ENCODE data around the gene SEMA4C.

The SEMA4C gene, protein sequence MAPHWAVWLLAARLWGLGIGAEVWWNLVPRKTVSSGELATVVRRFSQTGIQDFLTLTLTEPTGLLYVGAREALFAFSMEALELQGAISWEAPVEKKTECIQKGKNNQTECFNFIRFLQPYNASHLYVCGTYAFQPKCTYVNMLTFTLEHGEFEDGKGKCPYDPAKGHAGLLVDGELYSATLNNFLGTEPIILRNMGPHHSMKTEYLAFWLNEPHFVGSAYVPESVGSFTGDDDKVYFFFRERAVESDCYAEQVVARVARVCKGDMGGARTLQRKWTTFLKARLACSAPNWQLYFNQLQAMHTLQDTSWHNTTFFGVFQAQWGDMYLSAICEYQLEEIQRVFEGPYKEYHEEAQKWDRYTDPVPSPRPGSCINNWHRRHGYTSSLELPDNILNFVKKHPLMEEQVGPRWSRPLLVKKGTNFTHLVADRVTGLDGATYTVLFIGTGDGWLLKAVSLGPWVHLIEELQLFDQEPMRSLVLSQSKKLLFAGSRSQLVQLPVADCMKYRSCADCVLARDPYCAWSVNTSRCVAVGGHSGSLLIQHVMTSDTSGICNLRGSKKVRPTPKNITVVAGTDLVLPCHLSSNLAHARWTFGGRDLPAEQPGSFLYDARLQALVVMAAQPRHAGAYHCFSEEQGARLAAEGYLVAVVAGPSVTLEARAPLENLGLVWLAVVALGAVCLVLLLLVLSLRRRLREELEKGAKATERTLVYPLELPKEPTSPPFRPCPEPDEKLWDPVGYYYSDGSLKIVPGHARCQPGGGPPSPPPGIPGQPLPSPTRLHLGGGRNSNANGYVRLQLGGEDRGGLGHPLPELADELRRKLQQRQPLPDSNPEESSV

GRCh38 chr2:96869822-96870625 lies at the start of gene SEMA4C:
Gene SEMA4C, minus strand, starts transcription at chr2:96870080. Its CDS starts 2,194 bp downstream, at chr2:96867886.
- TF ChIP-seq, protein P1, sequence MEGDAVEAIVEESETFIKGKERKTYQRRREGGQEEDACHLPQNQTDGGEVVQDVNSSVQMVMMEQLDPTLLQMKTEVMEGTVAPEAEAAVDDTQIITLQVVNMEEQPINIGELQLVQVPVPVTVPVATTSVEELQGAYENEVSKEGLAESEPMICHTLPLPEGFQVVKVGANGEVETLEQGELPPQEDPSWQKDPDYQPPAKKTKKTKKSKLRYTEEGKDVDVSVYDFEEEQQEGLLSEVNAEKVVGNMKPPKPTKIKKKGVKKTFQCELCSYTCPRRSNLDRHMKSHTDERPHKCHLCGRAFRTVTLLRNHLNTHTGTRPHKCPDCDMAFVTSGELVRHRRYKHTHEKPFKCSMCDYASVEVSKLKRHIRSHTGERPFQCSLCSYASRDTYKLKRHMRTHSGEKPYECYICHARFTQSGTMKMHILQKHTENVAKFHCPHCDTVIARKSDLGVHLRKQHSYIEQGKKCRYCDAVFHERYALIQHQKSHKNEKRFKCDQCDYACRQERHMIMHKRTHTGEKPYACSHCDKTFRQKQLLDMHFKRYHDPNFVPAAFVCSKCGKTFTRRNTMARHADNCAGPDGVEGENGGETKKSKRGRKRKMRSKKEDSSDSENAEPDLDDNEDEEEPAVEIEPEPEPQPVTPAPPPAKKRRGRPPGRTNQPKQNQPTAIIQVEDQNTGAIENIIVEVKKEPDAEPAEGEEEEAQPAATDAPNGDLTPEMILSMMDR (conservative IDR thresholded peaks at IDR 0.05; ENCODE audit: low read depth, low read length) = no peak
- peak within 1 kb of the TSS; percentile 87 for H3K4me3 ChIP-seq (ENCODE audit: low read length)
- no peak for DNase-seq (ENCODE audit: low read depth)

GRCh38 chr2:96918754-96919550 lies 49.1 kb upstream of the SEMA4C start:
- TF ChIP-seq, protein P1 (conservative IDR thresholded peaks at IDR 0.05; ENCODE audit: low read depth, low read length) = no peak
- no peak overlapping the region for H3K4me3 ChIP-seq (ENCODE audit: low read length)
- no peak for DNase-seq (ENCODE audit: low read depth)

DNA sequence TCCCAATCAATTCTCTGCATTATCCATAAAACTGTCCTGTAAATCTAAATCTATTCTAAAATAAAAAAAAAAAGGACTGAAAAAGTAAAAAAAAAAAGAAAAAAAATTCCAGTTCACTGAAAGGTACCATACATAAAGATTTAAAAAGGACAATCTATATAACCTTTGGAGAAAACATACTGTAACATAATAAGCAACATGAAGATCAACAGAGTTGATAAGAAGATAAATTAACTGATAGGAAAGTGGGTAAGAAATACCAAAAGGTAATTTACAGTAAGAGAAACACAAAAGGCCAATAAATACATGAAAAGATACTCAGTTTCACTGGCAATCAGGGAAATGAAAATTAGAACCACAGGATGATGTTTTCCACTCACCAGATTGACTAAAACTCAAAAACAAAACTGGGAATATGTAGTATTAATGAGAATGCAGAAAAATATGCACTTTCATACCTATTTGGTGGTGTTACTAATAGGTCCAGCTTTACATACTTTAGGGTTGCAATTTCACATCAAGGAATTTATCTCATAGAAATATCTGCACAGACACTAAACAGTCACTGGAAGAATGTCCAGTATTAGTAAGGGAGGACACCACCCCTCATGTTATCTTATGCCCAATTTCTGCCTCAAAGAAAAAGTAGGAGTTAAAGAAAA lies 48.3 kb upstream of the SEMA4C start:
- no peak for DNase-seq (ENCODE audit: low read depth)
- H3K4me3 ChIP-seq (ENCODE audit: low read length) = no peak overlapping the region
- TF ChIP-seq, protein P1 (conservative IDR thresholded peaks at IDR 0.05; ENCODE audit: low read depth, low read length) = no peak

GRCh38 chr2:96916646-96917543 lies 47.0 kb upstream of the SEMA4C start:
- no peak overlapping the region for H3K4me3 ChIP-seq (ENCODE audit: low read length)
- no peak for DNase-seq (ENCODE audit: low read depth)
- TF ChIP-seq, protein P1 (conservative IDR thresholded peaks at IDR 0.05; ENCODE audit: low read depth, low read length) = no peak

GRCh38 chr2:96916156-96916630 lies 46.3 kb upstream of the SEMA4C start:
- H3K4me3 ChIP-seq (ENCODE audit: low read length) = no peak overlapping the region
- no peak for DNase-seq (ENCODE audit: low read depth)
- TF ChIP-seq, protein P1 (conservative IDR thresholded peaks at IDR 0.05; ENCODE audit: low read depth, low read length) = no peak

Measured in retinal pigment epithelial cell (primary cell).